Measurements from ENCODE around the gene HEXA.

DNA sequence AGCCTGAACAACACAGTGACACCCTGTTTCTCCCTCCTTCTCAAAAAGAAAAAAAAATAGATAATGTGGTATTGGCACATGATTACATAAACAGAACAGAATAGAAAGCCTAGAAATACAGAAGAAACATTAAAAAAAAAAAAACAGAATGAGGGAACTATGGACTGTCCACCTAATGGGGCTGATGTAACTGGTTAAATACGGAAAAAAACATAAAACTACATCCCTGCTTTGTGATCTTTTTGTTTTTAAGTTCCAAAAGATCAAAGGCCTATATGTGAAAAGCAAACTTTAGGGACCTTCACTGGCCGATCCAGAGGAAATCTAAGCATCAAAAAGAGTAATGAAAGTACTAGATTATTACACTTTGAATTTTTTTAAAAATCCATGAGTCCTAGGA is 39.5 kb upstream of the HEXA start:
- TF ChIP-seq CTCF (IDR thresholded peaks at IDR 0.05), result no peak
- no peak for TF ChIP-seq ETV6 (CRISPR knock-in tag; IDR thresholded peaks at IDR 0.05)
- TF ChIP-seq TP53 (CRISPR knock-in tag; IDR thresholded peaks at IDR 0.05), result no peak
- TF ChIP-seq, protein P1, sequence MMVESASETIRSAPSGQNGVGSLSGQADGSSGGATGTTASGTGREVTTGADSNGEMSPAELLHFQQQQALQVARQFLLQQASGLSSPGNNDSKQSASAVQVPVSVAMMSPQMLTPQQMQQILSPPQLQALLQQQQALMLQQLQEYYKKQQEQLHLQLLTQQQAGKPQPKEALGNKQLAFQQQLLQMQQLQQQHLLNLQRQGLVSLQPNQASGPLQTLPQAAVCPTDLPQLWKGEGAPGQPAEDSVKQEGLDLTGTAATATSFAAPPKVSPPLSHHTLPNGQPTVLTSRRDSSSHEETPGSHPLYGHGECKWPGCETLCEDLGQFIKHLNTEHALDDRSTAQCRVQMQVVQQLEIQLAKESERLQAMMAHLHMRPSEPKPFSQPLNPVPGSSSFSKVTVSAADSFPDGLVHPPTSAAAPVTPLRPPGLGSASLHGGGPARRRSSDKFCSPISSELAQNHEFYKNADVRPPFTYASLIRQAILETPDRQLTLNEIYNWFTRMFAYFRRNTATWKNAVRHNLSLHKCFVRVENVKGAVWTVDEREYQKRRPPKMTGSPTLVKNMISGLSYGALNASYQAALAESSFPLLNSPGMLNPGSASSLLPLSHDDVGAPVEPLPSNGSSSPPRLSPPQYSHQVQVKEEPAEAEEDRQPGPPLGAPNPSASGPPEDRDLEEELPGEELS (CRISPR knock-in tag; IDR thresholded peaks at IDR 0.05), result no peak
- TF ChIP-seq GRHL2 (CRISPR knock-in tag; IDR thresholded peaks at IDR 0.05; ENCODE audit: insufficient replicate concordance, severe bottlenecking), result no peak
- no peak for TF ChIP-seq NR2C2 (CRISPR knock-in tag; IDR thresholded peaks at IDR 0.05)
- TF ChIP-seq MYBL2 (CRISPR knock-in tag; IDR thresholded peaks at IDR 0.05), result no peak
- no peak for TF ChIP-seq NFYB (CRISPR knock-in tag; conservative IDR thresholded peaks at IDR 0.05; ENCODE audit: low read depth)
- TF ChIP-seq, protein P2, sequence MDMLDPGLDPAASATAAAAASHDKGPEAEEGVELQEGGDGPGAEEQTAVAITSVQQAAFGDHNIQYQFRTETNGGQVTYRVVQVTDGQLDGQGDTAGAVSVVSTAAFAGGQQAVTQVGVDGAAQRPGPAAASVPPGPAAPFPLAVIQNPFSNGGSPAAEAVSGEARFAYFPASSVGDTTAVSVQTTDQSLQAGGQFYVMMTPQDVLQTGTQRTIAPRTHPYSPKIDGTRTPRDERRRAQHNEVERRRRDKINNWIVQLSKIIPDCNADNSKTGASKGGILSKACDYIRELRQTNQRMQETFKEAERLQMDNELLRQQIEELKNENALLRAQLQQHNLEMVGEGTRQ (CRISPR knock-in tag; IDR thresholded peaks at IDR 0.05), result no peak
- TF ChIP-seq USF1 (CRISPR knock-in tag; IDR thresholded peaks at IDR 0.05), result no peak
- no peak for TF ChIP-seq FOXP1 (CRISPR knock-in tag; IDR thresholded peaks at IDR 0.05; ENCODE audit: borderline replicate concordance)
- no peak for TF ChIP-seq ZNF263 (CRISPR knock-in tag; IDR thresholded peaks at IDR 0.05; ENCODE audit: low read depth)

All from WTC11 (cell line).